LNCaP clone FGC (cell line): Measurements from ENCODE around the gene HEXD.
"Not testable (repeated sequence)": the region's sequence is repeated elsewhere in the genome, so short reads cannot be mapped to it uniquely, and the experiment has no call there.

Experiments
- DNase-seq: peaks from one replicate; pipeline ENCODE4 v3.0.0-alpha.2; 2011; ENCODE audit warnings: low read depth
- H3K4me3 ChIP-seq: 2 replicates; pipeline ENCODE4 v1.5.1; 2011; ENCODE audit warnings: mild to moderate bottlenecking, low read depth, low read length, control low read depth
- TF ChIP-seq, protein P1 (sequence below): IDR thresholded peaks from 2 replicates; pipeline ENCODE4 v1.5.1; 2012; ENCODE audit warnings: mild to moderate bottlenecking; ENCODE audit not compliant: control insufficient read depth, insufficient read depth; ENCODE audit errors: extremely low read depth

Gene HEXD

DNA sequence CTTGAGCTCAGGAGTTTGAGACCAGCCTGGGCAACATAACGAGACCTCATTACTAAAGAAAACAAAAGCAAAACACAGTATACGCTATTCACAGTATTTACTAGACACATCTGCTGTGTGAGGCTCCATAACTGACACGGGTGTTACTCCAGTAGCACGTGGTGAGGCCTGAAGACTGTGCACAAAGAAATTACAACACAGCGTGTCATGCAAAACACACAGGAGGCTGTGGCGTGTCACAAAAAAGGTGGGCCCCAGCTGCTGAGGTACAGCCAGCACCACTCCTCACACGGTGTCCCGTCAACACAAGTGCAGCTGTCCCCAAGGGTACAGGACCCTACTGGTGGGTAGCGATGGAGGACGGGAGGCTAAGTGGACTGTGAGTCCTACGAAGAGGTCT is 29.7 kb downstream of the HEXD start:
- no peak for DNase-seq
- no peak overlapping the region for H3K4me3 ChIP-seq
- TF ChIP-seq, protein P1, sequence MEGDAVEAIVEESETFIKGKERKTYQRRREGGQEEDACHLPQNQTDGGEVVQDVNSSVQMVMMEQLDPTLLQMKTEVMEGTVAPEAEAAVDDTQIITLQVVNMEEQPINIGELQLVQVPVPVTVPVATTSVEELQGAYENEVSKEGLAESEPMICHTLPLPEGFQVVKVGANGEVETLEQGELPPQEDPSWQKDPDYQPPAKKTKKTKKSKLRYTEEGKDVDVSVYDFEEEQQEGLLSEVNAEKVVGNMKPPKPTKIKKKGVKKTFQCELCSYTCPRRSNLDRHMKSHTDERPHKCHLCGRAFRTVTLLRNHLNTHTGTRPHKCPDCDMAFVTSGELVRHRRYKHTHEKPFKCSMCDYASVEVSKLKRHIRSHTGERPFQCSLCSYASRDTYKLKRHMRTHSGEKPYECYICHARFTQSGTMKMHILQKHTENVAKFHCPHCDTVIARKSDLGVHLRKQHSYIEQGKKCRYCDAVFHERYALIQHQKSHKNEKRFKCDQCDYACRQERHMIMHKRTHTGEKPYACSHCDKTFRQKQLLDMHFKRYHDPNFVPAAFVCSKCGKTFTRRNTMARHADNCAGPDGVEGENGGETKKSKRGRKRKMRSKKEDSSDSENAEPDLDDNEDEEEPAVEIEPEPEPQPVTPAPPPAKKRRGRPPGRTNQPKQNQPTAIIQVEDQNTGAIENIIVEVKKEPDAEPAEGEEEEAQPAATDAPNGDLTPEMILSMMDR = no peak

DNA sequence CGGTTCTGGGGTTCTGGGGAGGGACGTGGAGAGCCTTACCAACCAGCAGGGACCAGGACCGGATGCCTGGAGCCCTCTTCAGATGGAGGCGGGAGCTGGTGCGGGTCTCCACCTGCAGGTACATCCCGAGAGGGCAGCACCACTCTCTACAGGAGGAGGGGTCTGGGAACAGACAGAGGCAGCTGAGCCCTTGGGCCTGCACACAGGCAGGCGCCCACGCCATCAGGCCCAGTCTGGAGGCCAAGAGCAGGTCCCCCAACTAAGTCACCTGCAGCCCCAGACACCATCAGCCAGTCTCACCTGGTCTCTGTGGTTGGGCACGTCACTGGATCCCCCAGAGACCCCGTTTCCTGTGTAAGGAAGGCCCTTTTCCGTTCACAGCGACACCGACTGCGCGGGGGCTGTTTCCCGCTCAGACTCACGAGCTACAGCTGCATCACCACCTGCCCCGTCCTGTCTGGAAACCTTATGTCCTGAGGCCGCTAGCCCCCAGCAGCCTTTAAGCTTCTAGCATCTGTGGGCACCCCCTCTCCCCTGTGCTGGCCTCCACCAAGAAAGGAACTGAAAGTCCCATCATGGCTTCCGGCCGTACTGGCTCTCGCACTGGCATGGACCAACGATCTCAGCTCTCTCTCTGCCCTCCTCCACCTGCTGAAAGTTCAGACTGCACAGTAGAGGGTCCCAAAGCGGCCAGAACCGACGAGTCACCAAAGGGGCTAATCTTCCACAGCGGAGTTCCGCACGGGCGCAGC is 31.2 kb downstream of the HEXD start:
- no peak for DNase-seq
- TF ChIP-seq, protein P1 = no peak
- H3K4me3 ChIP-seq = peak overlapping the region; percentile 87

DNA sequence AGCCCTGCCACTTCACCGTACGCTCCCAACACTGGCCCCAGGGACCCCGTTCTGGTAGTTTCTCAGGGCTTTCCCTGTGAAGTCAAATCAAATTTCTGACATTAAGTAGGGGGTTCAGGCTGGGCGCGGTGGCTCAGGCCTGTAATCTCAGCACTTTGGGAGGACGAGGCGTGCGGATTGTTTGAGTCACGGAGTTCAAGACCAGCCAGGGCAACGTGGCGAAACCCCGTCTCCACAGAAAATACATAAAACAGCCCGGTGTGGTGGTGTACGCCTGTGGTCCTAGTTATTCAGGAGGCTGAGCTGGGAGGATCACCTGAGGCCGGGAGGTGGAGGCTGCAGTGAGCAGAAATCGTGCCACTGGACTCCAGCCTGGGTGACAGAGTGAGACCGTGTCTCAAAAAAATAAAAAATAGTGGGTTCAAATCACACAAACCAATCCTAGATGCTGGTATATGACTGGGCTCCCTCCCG is 31.8 kb downstream of the HEXD start:
- DNase-seq = no peak
- peak overlapping the region; percentile 87 for H3K4me3 ChIP-seq
- TF ChIP-seq, protein P1 = no peak

DNA sequence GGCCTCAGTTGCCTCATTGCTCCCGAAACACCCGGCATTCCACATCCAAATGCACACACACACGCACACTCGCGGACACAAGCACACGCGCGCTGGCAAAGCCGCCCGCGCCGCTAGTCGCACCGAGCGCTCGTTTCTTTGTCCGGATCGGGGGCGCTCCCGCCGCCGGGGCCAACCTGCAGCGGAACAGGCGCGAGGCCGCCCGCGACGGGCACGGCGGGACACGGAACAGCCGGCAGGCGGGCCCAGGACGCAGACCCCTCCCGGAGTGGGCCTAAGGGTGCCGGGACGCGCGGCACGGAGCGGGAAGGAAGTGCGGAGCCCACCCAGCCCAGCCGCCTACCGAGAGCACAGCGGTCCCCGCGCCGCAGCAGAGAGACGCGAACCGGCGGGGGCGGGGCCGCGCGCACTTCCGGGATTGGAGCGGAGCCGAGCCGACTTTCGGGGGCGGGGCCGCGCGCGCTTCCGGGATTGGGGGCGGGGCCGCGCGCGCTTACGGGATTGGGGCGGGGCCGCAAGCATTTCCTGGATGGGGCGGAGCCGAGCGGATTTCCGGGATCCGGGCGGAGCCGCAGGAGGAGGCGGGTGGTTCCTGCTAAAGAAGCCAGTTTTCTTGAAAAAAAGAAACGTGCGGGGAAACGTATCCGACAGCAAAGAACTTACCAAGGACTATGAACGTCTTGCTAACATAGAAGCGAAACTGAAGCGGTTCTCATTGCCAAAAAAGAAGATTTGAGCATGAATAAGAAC is 32.4 kb downstream of the HEXD start, which contains the start of gene CYBC1:
Gene CYBC1, minus strand, starts transcription at position 396 of the 750 bp plus-strand sequence. CDS start 1,498 bp downstream, outside the sequence.
- DNase-seq = peak; percentile 32
- TF ChIP-seq, protein P1 = no peak
- H3K4me3 ChIP-seq = peak within 1 kb of the TSS; percentile 87

DNA sequence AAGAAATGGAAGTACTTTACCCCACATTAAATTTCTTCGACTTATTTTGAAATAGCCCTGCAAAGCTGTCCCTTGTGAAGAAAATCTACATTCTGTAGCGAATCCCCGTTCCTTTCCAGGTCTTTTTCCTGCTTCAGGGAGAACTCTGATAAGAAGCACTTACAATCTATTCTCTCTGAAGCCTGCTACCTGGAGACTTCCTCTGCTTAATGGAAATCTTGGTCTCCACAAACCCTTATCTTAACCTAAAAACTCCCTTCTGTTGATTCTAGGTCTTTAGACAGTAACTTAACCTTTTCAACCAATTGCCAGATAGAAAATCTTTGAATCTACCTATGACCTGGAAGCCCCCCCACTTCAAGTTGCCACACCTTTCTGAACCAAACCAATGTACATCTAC is 34.0 kb downstream of the HEXD start:
- no peak for DNase-seq
- no peak overlapping the region for H3K4me3 ChIP-seq
- TF ChIP-seq, protein P1 = no peak

DNA sequence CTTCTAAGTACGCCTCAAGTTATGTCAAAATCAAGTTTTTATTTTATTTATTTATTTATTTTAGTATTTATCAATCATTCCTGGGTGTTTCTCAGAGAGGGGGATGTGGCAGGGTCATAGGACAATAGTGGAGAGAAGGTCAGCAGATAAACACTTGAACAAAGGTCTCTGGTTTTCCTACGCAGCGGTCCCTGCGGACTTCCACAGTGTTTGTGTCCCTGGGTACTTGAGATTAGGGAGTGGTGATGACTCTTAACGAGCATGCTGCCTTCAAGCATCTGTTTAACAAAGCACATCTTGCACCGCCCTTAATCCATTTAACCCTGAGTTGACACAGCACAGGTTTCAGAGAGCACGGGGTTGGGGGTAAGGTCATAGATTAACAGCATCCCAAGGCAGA is 35.0 kb downstream of the HEXD start:
- DNase-seq, H3K4me3 ChIP-seq: not testable (repeated sequence)

DNA sequence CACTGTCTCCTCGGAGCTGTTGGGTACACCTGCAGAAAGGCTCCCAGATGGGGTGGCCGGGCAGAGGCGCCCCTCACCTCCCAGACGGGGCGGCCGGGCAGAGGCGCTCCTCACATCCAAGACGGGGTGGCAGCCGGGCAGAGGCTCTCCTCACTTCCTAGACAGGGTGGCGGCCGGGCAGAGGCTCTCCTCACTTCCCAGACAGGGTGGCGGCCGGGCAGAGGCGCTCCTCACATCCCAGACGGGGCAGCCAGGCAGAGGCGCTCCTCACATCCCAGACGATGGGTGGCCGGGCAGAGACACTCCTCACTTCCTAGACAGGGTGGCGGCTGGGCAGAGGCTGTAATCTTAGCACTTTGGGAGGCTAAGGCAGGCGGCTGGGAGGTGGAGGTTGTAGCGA is 35.6 kb downstream of the HEXD start:
- not testable (repeated sequence) for DNase-seq, H3K4me3 ChIP-seq
